Skeletal muscle tissue (tissue), 4 donors: Measurements from ENCODE around the gene IGFBP5. TPM values are rescaled to one million over a fixed set of nuclear protein-coding genes. Genes with fewer than 3 reads are reported as not detected.

Experiments
- H3K27ac ChIP-seq: one replicate; pipeline ENCODE4 v1.7.0; 2013; ENCODE audit warnings: mild to moderate bottlenecking, low read depth, low read length, inconsistent platforms
- H3K27me3 ChIP-seq, 3 donors: one replicate each; pipeline ENCODE4 v1.7.0; 2013; ENCODE audit warnings: low read length in 3 of 3; ENCODE audit not compliant: control insufficient read depth in 3 of 3, insufficient read depth in 3 of 3
- H3K36me3 ChIP-seq, 3 donors: one replicate each; pipeline ENCODE4 v1.7.0; 2013; ENCODE audit warnings: low read length in 3 of 3; ENCODE audit not compliant: control insufficient read depth in 3 of 3, insufficient read depth in 3 of 3
- H3K4me1 ChIP-seq, 3 donors: one replicate each; pipeline ENCODE4 v1.7.0; 2013; ENCODE audit warnings: low read length in 3 of 3, mild to moderate bottlenecking in 3 of 3; ENCODE audit not compliant: control insufficient read depth in 3 of 3, insufficient read depth in 3 of 3
- H3K4me3 ChIP-seq, 3 donors: one replicate each; pipeline ENCODE4 v1.7.0; 2013; ENCODE audit warnings: low read length in 3 of 3
- H3K9ac ChIP-seq, 3 donors: one replicate each; pipeline ENCODE4 v1.7.0; 2013; ENCODE audit warnings: low read length in 3 of 3, mild to moderate bottlenecking in 3 of 3, moderate library complexity in 2 of 3, low read depth in 1 of 3
- H3K9me3 ChIP-seq, 3 donors: one replicate each; pipeline ENCODE4 v1.7.0; 2013; ENCODE audit warnings: low read length in 3 of 3; ENCODE audit not compliant: control insufficient read depth in 3 of 3
- total RNA-seq: library from RNA; depleted of rRNA; stranded (reverse); fragments of >200 nt; gene quantifications from one replicate; pipeline ENCODE4 v1.2.3, GENCODE V29; 2014
- donor health status: Osteomylitis.

Gene IGFBP5
- total RNA-seq, 1 donor from 2014 or later = 260 TPM

DNA sequence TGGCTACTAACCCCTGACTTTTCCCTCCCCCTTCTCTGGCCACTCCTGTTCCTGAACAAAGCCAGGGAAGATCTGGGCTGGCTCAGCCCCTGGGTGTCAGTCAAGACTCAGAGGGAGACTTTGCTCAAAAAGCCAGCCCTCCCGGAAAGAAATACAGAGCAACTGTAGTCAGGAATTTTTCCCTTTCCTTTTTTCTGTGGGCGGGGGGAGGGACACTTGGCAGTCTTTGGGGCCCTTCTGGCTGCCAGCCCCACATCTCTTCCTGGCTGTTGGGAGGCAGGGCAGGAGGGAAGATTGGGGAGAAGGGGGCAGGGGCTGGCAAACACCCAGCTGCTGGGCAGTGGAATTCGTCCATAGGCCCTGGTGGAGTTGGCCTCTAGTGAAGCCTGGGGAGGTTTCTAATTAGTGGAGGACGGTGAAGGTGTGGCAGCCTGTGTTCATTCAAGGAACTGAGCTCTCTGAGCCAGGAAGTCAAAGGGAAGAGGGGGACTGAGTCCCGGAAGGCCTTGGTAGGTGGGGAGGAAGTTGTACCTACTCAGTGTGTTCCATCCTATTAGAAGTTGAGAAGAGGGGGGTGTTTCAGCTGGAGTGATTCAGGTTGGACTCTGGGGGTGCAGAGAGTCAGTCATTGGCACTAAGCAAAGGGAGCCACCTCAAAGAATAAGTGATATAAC lies 51.2 kb downstream of the IGFBP5 start:
- Histone ChIP-seq H3K27me3 (peaks cover 0 to 9% (median 0%) of the 10 kb centered on the region in 3 donors), H3K27ac (peak overlapping the region; percentile 47), H3K4me3 (no peak overlapping the region), H3K9me3 (no peaks in the 10 kb centered on the region), H3K36me3 (no peaks in the 10 kb centered on the region), H3K4me1 (peaks cover 0 to 3% (median 0%) of the 10 kb centered on the region in 3 donors), H3K9ac (no peak overlapping the region)

DNA sequence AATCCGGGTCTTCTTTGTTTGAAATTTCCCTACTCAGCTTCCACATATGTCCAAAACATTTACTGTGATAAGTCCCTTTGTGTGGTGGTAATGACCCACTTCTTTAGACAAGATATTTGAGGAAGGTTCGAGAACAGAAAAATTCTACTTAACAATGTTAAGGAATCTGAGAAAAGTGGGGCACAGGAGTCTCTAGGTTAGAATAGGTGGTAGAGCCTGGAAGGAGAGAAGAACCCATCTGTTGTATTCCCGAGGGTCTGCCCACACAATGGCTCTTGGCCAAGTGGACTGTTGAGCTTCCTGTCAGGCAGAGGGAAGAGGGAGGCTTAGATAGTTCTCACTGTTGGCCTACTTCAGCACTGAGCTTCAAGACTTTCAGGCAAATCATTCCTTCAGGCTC lies 57.9 kb downstream of the IGFBP5 start:
- H3K27ac ChIP-seq = no peak overlapping the region
- no peaks in the 10 kb centered on the region for H3K9me3 ChIP-seq
- H3K36me3 ChIP-seq = no peaks in the 10 kb centered on the region
- H3K27me3 ChIP-seq = peaks cover 34 to 51% (median 40%) of the 10 kb centered on the region in 3 donors
- H3K9ac ChIP-seq = no peak overlapping the region
- peaks cover 13 to 20% (median 17%) of the 10 kb centered on the region in 3 donors for H3K4me1 ChIP-seq
- H3K4me3 ChIP-seq = no peak overlapping the region

DNA sequence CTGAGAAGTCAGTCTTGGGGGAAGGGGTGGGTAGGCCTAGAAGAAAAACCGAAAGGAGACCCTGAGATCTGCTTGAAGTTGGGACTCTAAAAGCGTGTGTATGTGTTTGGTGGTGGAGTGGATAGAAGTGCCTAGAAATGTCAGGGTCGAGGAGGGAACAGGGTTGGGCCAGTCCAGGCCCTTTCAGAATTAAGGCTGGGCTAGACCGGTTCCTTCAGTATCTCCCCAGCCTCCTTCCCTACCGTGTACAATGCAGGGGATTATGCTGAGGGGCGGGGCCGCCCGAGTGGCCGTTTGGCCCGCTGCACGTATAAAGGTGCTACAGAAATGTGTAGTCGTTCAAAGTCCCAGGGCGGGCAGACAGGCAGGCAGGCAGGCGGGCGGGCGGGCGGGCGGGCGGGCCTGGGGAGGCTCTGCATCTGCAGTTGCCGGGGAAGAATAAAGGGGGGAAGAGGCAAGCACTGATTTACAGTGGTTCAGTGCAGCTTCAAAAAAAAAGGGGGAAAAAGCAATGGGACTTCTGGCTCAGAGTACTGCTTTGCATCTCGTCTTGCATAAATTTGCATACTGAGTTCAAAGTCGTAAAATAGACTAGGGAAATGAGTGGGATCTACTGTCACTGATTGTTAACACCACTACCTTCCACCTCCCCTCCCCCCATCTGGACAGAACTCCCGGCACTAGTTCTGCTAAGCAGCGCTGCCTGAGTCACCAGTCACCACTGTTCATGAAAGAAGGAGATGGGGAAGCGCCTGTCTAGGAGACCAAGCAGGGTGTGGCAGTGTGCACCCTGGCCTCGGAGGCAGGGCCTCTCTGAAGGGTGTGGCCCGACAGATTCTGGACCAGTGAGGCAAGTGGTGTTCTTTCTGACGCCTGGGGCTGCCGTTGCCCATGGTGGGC lies 58.5 kb downstream of the IGFBP5 start:
- H3K9me3 ChIP-seq = no peaks in the 10 kb centered on the region
- H3K4me1 ChIP-seq = peaks cover 13 to 20% (median 17%) of the 10 kb centered on the region in 3 donors
- H3K27ac ChIP-seq = no peak overlapping the region
- H3K27me3 ChIP-seq = peaks cover 34 to 55% (median 41%) of the 10 kb centered on the region in 3 donors
- no peaks in the 10 kb centered on the region for H3K36me3 ChIP-seq
- H3K4me3 ChIP-seq = peak overlapping the region in 1 of 3 donors; percentile 30
- H3K9ac ChIP-seq = no peak overlapping the region

DNA sequence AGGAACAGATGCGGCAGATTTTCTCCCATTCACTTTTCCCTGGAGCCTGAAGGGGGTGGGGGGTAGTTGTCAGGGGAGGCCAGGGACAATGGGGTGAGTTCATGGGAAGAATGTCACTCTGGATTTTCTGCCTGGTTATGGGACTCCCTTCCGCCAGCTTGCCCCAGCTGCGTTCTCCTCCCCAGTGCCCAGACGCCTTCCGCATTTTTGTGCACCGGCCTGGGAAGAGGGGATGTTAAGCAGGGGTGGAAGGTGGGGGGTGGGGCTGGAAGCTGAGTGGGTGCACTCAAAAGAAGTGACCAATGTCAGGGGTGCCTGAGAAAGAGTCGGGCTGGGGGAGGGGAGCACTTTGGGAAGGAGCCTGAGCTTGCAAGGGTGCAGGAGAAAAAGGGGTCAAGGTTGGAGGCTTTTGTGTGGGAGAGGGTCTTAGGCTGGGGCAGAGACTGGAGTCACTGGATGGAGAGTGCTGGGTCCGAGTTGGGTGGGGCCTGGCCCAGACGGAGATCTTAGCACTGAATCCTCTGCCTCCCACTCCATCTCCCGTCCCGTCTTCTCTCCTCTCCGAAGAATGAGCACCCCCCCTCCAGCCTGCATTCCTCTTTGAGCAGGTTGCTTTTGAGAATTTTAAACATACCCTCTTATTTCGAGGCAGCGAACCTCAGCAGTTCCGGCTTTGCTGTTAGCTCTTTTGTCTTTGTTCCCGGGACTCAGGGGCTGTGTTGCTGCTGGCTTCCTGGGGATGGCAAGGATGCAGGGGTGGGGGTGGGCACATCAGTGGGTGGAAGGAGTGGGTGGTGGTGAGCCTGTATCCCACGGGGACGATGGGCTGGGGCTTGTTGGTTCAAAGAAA lies 59.4 kb downstream of the IGFBP5 start:
- peaks cover 34 to 55% (median 41%) of the 10 kb centered on the region in 3 donors for H3K27me3 ChIP-seq
- no peaks in the 10 kb centered on the region for H3K9me3 ChIP-seq
- no peak overlapping the region for H3K9ac ChIP-seq
- H3K36me3 ChIP-seq = no peaks in the 10 kb centered on the region
- H3K4me1 ChIP-seq = peaks cover 13 to 20% (median 17%) of the 10 kb centered on the region in 3 donors
- H3K27ac ChIP-seq = no peak overlapping the region
- H3K4me3 ChIP-seq = peak overlapping the region in 1 of 3 donors; percentile 30

- Histone ChIP-seq H3K9ac (no peak overlapping the region), H3K27me3 (peaks cover 34 to 51% (median 41%) of the 10 kb centered on the region in 3 donors), H3K4me1 (peaks cover 13 to 20% (median 17%) of the 10 kb centered on the region in 3 donors), H3K36me3 (no peaks in the 10 kb centered on the region), H3K9me3 (no peaks in the 10 kb centered on the region), H3K4me3 (peak overlapping the region in 2 of 3 donors; percentile 13 to 43), H3K27ac (no peak overlapping the region)
Observed at GRCh38 chr2:216635171-216635570, 60.2 kb downstream of the IGFBP5 start.

- Histone ChIP-seq H3K27me3 (peaks cover 34 to 50% (median 41%) of the 10 kb centered on the region in 3 donors), H3K9ac (peak overlapping the region in 2 of 3 donors; percentile 21 to 60), H3K9me3 (no peaks in the 10 kb centered on the region), H3K36me3 (no peaks in the 10 kb centered on the region), H3K27ac (no peak overlapping the region), H3K4me1 (peaks cover 13 to 20% (median 17%) of the 10 kb centered on the region in 3 donors), H3K4me3 (peak overlapping the region; percentile 69 to 71 (median 70))
Observed at GRCh38 chr2:216634370-216635148, 60.8 kb downstream of the IGFBP5 start.

DNA sequence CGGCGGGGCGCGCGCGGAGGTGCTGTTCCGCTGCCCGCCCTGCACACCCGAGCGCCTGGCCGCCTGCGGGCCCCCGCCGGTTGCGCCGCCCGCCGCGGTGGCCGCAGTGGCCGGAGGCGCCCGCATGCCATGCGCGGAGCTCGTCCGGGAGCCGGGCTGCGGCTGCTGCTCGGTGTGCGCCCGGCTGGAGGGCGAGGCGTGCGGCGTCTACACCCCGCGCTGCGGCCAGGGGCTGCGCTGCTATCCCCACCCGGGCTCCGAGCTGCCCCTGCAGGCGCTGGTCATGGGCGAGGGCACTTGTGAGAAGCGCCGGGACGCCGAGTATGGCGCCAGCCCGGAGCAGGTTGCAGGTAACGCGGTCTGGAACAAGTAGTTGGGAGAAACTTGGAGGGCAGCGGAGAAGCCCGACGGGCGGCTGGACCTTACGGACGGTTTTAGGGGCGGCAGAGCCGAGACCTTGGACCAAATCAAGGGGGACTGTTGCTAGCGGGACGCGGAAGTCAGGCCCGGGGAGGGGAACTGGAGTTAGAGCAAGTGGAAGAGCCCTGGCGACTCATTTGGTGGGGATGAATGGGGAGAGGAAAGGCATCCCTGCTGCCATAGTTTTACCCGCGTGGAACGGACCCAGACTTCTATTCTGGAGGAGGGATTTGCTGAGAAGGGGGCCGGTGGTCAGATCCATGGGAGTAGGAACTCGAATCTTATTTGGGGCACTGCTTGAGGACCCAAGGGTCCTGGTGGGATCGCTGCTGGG lies 61.6 kb downstream of the IGFBP5 start:
- H3K9me3 ChIP-seq = no peaks in the 10 kb centered on the region
- peak overlapping the region in 2 of 3 donors; percentile 21 to 60 for H3K9ac ChIP-seq
- no peak overlapping the region for H3K27ac ChIP-seq
- peak overlapping the region; percentile 69 to 71 (median 70) for H3K4me3 ChIP-seq
- peaks cover 34 to 50% (median 41%) of the 10 kb centered on the region in 3 donors for H3K27me3 ChIP-seq
- H3K36me3 ChIP-seq = no peaks in the 10 kb centered on the region
- peaks cover 13 to 20% (median 17%) of the 10 kb centered on the region in 3 donors for H3K4me1 ChIP-seq

DNA sequence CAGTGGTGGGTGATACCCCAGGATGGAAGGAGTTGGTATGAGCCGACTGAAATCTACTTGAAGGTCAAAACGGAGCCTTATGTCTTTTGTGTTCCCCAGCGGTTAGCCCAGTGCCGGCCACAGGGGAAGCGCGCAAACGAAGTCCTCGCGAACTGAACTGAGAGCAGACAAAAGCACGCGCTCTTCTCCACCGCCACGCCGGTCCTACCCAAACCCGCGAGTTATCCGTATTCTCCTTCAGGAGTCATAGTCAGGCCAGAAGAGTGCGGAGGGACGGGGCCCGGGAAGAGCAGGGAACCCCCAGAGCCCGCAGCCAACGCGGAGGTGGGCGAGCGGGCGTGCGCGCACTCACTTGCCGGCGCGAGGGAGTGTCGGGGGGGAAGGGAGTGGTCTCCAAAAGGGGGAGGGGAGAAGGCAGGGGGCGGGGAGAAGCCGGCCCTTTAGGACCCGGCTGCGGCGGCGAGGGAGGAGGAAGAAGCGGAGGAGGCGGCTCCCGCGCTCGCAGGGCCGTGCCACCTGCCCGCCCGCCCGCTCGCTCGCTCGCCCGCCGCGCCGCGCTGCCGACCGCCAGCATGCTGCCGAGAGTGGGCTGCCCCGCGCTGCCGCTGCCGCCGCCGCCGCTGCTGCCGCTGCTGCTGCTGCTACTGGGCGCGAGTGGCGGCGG lies 62.3 kb downstream of the IGFBP5 start, which contains the start of gene IGFBP2:
TSS of gene IGFBP2 (plus strand) at position 469 of the 664 bp plus-strand sequence. CDS start at position 573, 104 bp downstream.
- Histone ChIP-seq H3K27me3 (peaks cover 34 to 50% (median 41%) of the 10 kb centered on the region in 3 donors), H3K36me3 (no peaks in the 10 kb centered on the region), H3K4me1 (peaks cover 13 to 20% (median 17%) of the 10 kb centered on the region in 3 donors), H3K27ac (no peak within 1 kb of the TSS), H3K9ac (peak within 1 kb of the TSS in 2 of 3 donors; percentile 21 to 60), H3K4me3 (peak within 1 kb of the TSS; percentile 69 to 71 (median 70)), H3K9me3 (no peaks in the 10 kb centered on the region)
